Hair follicular keratinocyte (primary cell): Measurements from ENCODE around the gene CAVIN3. TPM values are rescaled to one million over a fixed set of nuclear protein-coding genes. Genes with fewer than 3 reads are reported as not detected.

Experiments
- total RNA-seq: library from RNA; depleted of rRNA; stranded (reverse); fragments of >200 nt; gene quantifications from 2 replicates; pipeline ENCODE4 v1.2.3, GENCODE V29; 2015

Gene CAVIN3
- total RNA-seq, result 395 and 493 TPM in 2 replicates

GRCh38 chr11:6320411-6321155, at the start of gene CAVIN3:
CAVIN3 (minus strand) TSS chr11:6320501; CDS start chr11:6320476, 25 bp downstream.

Other genes with a start within 250 kb of the CAVIN3 start
- not detected in 2 replicates for gene OR56B4, start 212.8 kb downstream of the CAVIN3 start, total RNA-seq
- not detected in 2 replicates for gene OR52B2, start 150.2 kb downstream of the CAVIN3 start, total RNA-seq
- gene OR52W1, start 121.3 kb downstream of the CAVIN3 start, total RNA-seq, result not detected in 2 replicates
- not detected in 2 replicates for gene C11orf42, start 114.9 kb downstream of the CAVIN3 start, total RNA-seq
- gene FHIP1B, start 85.9 kb downstream of the CAVIN3 start, total RNA-seq, result 14.5 and 20.5 TPM in 2 replicates
- gene CNGA4, start 81.4 kb downstream of the CAVIN3 start, total RNA-seq, result 0.16 TPM in 1 of 2 replicates, not detected in the other
- not detected in 2 replicates for gene CCKBR, start 60.7 kb downstream of the CAVIN3 start, total RNA-seq
- gene SMPD1, start 70.0 kb upstream of the CAVIN3 start, total RNA-seq, result 11.2 and 13.5 TPM in 2 replicates
- 9.8 and 10.7 TPM in 2 replicates for gene APBB1, start 98.6 kb upstream of the CAVIN3 start, total RNA-seq
- 0.31 TPM in 1 of 2 replicates, not detected in the other for gene HPX, start 120.5 kb upstream of the CAVIN3 start, total RNA-seq
- 8.7 and 12.5 TPM in 2 replicates for gene TRIM3, start 153.4 kb upstream of the CAVIN3 start, total RNA-seq
- 45.6 and 64.7 TPM in 2 replicates for gene ARFIP2, start 160.8 kb upstream of the CAVIN3 start, total RNA-seq
- gene TIMM10B, start 161.0 kb upstream of the CAVIN3 start, total RNA-seq, result 36.5 and 40.2 TPM in 2 replicates
- 1.0 and 2.4 TPM in 2 replicates for gene DNHD1, start 176.8 kb upstream of the CAVIN3 start, total RNA-seq